Coronary artery (tissue), 2 donors: ENCODE measurements around the gene SLC8A2.

Experiments used
- DNase-seq: peaks from one replicate; pipeline ENCODE4 v3.0.0-alpha.2; 2017; ENCODE audit warnings: low spot score
- H3K27ac ChIP-seq, 2 donors: fragments of 200-600 bp; sonication (generic); one replicate each; pipeline ENCODE4 v1.5.1; 2016 to 2019
- H3K4me3 ChIP-seq: fragments of 200-600 bp; sonication (generic); 2 replicates; pipeline ENCODE4 v1.5.1; 2016; ENCODE audit warnings: mild to moderate bottlenecking, moderate library complexity
- TF ChIP-seq, protein P1 (sequence below): fragments of 200-600 bp; sonication (generic); IDR thresholded peaks from one replicate; pipeline ENCODE4 v1.5.1; 2019; ENCODE audit warnings: antibody characterized with exemption

Gene SLC8A2

DNA sequence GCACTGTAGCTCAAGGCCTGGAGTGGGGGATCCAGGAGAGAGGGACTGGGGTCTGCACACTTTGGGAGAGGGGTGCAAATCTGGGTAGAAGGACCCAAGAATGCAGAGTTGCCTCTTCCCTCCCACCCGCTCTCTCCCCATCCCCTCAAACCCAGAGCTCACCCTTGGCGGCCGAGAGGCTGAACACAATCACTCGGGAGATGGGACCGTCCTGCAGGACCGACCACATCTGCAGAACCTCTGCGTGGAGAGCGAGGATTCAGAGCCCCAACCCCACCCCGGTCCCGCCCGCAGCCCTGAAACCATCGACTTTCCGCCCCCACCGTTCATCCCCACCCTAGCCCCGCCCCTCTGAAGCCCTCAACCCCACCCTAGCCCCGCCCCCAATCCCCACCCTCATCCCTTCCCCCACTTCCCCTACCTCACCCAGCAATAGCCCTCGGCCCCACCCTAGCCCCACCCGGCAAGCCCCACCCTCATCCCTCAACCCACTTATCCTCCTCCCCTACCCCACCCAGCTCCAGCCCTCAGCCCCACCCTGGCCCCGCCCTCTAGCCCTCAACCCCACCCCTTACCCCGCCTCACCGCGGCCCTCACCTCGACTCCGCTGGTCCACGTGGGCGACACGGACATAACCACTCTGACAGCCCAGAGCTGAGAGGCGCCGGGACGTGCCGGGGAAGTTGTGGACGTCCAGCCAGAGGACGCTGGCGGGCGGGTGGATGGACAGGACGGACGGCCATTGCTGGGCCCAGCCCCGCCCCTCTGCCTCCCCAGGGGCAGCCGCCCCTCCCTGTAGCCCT, 8.2 kb upstream of the SLC8A2 start:
- peak overlapping the region; percentile 46 for H3K4me3 ChIP-seq
- TF ChIP-seq, protein P1, sequence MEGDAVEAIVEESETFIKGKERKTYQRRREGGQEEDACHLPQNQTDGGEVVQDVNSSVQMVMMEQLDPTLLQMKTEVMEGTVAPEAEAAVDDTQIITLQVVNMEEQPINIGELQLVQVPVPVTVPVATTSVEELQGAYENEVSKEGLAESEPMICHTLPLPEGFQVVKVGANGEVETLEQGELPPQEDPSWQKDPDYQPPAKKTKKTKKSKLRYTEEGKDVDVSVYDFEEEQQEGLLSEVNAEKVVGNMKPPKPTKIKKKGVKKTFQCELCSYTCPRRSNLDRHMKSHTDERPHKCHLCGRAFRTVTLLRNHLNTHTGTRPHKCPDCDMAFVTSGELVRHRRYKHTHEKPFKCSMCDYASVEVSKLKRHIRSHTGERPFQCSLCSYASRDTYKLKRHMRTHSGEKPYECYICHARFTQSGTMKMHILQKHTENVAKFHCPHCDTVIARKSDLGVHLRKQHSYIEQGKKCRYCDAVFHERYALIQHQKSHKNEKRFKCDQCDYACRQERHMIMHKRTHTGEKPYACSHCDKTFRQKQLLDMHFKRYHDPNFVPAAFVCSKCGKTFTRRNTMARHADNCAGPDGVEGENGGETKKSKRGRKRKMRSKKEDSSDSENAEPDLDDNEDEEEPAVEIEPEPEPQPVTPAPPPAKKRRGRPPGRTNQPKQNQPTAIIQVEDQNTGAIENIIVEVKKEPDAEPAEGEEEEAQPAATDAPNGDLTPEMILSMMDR = no peak
- no peak overlapping the region for H3K27ac ChIP-seq
- no peak for DNase-seq

DNA sequence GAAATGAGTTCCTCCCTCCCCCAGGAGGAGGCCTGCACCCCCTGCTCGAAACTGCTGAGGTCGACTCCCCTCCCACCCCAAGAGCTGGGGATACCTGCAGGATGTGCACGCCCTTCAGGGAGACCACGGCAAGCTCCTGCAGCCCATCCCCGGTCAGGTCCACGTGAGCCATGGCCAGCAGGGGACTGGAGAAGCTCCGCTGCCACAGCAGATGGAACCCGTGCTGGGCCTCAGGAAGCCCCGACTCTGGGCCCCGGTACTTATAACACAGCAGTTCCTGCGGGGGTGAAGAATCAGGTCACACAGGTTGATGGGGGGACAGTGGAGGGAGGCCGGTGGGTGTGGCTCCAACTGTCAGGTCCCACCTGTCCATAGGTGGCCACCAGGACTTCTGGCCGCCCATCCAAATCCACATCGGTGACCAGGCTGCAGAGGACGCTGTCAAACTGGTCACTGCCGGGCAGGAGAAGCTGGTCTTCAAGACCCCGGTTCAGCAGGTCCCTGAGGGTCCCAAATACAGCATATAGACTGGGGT, 4.8 kb upstream of the SLC8A2 start:
- TF ChIP-seq, protein P1 = no peak
- Histone ChIP-seq H3K27ac (no peak overlapping the region), H3K4me3 (no peak overlapping the region)
- no peak for DNase-seq

DNA sequence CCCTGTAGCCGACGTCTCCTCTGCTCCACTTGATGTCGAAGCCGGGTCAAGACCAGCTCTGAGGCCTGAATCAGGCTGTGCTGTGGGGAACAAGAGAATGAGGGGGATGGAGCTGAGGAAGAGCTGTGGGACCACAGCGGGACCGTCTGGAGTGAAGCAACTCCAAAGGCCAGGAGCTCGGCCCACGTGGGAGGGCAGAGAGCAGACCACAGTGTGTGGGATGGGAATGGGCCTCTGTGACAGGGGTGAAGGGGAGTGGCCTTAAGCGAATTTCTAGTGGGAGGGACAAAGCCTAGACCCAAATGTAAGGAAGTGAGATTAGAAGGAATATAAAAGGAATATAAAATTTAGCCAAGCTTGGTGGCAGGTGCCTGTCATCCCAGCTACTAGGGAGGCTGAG, 3.8 kb upstream of the SLC8A2 start:
- no peak overlapping the region for H3K27ac ChIP-seq
- H3K4me3 ChIP-seq = no peak overlapping the region
- DNase-seq = no peak
- TF ChIP-seq, protein P1 = no peak

DNA sequence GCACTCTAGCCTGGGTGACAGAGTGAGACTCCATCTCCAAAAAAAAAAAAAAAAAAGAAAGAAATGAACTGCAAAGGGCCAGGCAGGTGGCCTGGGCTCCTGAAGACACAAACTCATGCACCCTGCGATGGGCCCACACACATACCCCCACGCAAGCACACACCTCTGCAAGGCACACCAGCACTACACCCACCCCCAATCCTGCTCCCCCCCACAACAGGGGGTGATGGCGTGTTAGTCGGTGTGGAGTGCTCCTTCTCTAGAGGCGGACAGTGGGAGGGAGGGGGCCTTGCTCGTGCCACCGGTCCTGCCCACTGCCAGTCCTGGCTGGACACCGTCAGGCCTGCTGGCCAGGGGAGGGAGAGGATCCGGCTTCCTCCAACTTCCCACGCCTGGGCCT, 1.6 kb upstream of the SLC8A2 start:
- TF ChIP-seq, protein P1 = no peak
- DNase-seq = no peak
- Histone ChIP-seq H3K4me3 (no peak overlapping the region), H3K27ac (no peak overlapping the region)

DNA sequence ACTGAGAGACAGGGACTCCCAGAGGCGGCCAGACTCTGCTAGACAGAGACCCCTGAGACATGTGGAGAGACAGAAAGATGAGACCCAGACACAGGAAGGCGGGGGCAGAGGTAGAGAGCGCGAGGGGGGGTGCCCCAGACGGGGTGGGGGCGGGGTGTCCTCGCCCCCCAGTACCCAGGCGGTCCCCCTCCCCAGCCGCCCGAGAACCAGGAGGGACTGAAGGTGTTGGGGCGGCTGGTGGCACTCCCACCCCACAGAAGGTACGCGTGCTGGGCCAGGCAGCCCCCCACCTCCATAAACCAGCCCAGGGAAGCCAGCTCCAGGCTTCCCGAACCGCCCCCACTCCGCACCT, 336 bp downstream of the SLC8A2 start:
- TF ChIP-seq, protein P1 = no peak
- no peak overlapping the region for H3K27ac ChIP-seq
- no peak for DNase-seq
- H3K4me3 ChIP-seq = peak overlapping the region; percentile 57

DNA sequence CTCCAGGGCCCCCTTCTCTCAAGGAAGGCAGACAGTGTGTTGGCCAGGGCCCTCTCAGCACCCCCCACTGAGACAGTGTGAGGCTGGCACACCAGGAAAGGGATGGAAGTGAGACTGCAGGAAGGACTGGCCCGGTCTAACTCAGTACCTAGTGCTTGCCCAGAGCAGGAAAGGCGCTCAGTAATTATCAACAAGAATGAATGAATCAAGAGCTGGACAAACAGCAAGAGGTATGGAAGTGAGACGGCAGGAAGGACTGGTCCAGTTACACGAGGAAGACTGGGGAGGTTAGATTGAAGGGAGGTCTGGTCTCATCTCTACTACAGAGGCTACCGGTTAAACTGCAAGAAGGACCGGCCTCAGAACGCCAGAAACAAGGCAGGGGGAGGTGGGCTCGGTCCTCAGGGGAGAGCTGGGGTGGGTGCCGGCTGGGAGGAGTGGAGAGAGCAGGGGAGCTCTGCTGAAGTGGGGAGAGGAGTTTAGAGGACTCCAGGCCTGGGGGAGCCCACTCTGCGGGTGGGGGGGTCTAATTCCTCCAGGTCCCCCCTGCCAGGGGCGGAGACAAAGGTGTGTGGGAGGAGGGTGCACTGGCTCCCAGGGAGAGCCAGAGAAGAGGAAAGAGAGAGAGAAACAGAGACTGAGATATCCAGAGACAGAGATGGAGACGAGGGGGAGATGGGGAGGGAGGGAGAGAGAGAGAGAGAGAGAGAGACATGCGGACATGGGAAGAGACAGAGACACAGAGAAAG, 1.1 kb downstream of the SLC8A2 start:
- Histone ChIP-seq H3K4me3 (no peak overlapping the region), H3K27ac (no peak overlapping the region)
- TF ChIP-seq, protein P1 = no peak
- no peak for DNase-seq
